GM21447 (cell line): Measurements from ENCODE around the gene REV1.

ENCODE experiments used
- ATAC-seq: cut with Tn5 transposase; IDR thresholded peaks from one replicate; pipeline ENCODE4 v1.9.1; 2021; ENCODE audit not compliant: unreplicated experiment

REV1 gene

GRCh38 chr2:99451280-99451679, 38.5 kb downstream of the REV1 start:
- no peak for ATAC-seq

- ATAC-seq = no peak
These were observed 39.6 kb downstream of the REV1 start for GRCh38 chr2:99450199-99450598.

GRCh38 chr2:99448556-99448955, 41.3 kb downstream of the REV1 start:
- ATAC-seq = no peak

GRCh38 chr2:99445065-99445464, 44.8 kb downstream of the REV1 start:
- ATAC-seq = no peak

- no peak for ATAC-seq
These were observed 45.6 kb downstream of the REV1 start for GRCh38 chr2:99444222-99444621.

GRCh38 chr2:99442837-99443236, 47.0 kb downstream of the REV1 start:
- ATAC-seq = no peak

GRCh38 chr2:99439971-99440505, 49.8 kb downstream of the REV1 start:
- ATAC-seq = no peak

GRCh38 chr2:99436874-99437273, 52.9 kb downstream of the REV1 start:
- ATAC-seq = no peak

- no peak for ATAC-seq
These were observed 56.5 kb downstream of the REV1 start for GRCh38 chr2:99433340-99433739.

GRCh38 chr2:99431587-99432275, 58.1 kb downstream of the REV1 start:
- ATAC-seq = no peak

GRCh38 chr2:99430614-99431291, 59.1 kb downstream of the REV1 start:
- ATAC-seq = no peak

GRCh38 chr2:99425022-99425421, 64.8 kb downstream of the REV1 start:
- ATAC-seq = no peak

GRCh38 chr2:99424371-99424770, 65.4 kb downstream of the REV1 start:
- ATAC-seq = no peak

- no peak for ATAC-seq
These were observed 67.2 kb downstream of the REV1 start for GRCh38 chr2:99422599-99422998.

- no peak for ATAC-seq
These were observed 68.3 kb downstream of the REV1 start for GRCh38 chr2:99421469-99421868.

GRCh38 chr2:99420751-99421299, 69.0 kb downstream of the REV1 start:
- ATAC-seq = no peak

- ATAC-seq = no peak
These were observed 69.8 kb downstream of the REV1 start for GRCh38 chr2:99420031-99420430.

GRCh38 chr2:99417396-99417795, 72.4 kb downstream of the REV1 start:
- ATAC-seq = no peak

GRCh38 chr2:99414566-99414965, 75.3 kb downstream of the REV1 start:
- ATAC-seq = no peak

GRCh38 chr2:99410276-99410675, 79.5 kb downstream of the REV1 start:
- ATAC-seq = no peak

- no peak for ATAC-seq
These were observed 83.7 kb downstream of the REV1 start for GRCh38 chr2:99406137-99406536.
